ENCODE data around the gene MAPKAPK5. TPM values are rescaled to one million over a fixed set of nuclear protein-coding genes. Genes with fewer than 3 reads are reported as not detected.
"Not testable (repeated sequence)": the region's sequence is repeated elsewhere in the genome, so short reads cannot be mapped to it uniquely, and the experiment has no call there.

MAPKAPK5 gene
- polyA plus RNA-seq, 1 experiment: 33.5 TPM

GRCh38 chr12:111937429-111937828, 95.4 kb downstream of the MAPKAPK5 start:
- no peak for TF ChIP-seq CTCF (IDR thresholded peaks at IDR 0.05; ENCODE audit: low read depth, low read length)
- ChIA-PET POLR2A (no interaction called here), CTCF (interaction anchor here (2.1 kb wide), 1 partner anchor 124 kb away, joined by 7 read pairs; no protein-coding TSS in a partner anchor)
- Histone ChIP-seq H3K27me3 (ENCODE audit: control insufficient read depth, insufficient read depth, low read length) (no peaks in the 10 kb centered on the region), H3K4me3 (ENCODE audit: low read depth, low read length) (no peak overlapping the region), H3K9me3 (ENCODE audit: control insufficient read depth, insufficient read depth, low read length) (no peaks in the 10 kb centered on the region; the same call in 1 of the 2 replicates), H3K27ac (ENCODE audit: low read depth, low read length) (no peak overlapping the region)
- no peak for DNase-seq (ENCODE audit: low read depth, low spot score)

GRCh38 chr12:111942557-111942956, 100.5 kb downstream of the MAPKAPK5 start:
- POLR2A ChIA-PET: no interaction called here
- Histone ChIP-seq H3K4me3 (ENCODE audit: low read depth, low read length) (no peak overlapping the region), H3K27ac (ENCODE audit: low read depth, low read length) (peak overlapping the region; percentile 2), H3K9me3 (ENCODE audit: control insufficient read depth, insufficient read depth, low read length) (no peaks in the 10 kb centered on the region; the same call in 1 of the 2 replicates), H3K27me3 (ENCODE audit: control insufficient read depth, insufficient read depth, low read length) (no peaks in the 10 kb centered on the region)
- DNase-seq (ENCODE audit: low read depth, low spot score): peak; percentile 79
- CTCF ChIA-PET: interaction anchor here (3.0 kb wide), 1 partner anchor 71 kb away, joined by 20 read pairs; the partner anchor contains the start of genes ERP29 and TMEM116
- no peak for TF ChIP-seq CTCF (IDR thresholded peaks at IDR 0.05; ENCODE audit: low read depth, low read length)

GRCh38 chr12:111943929-111944328, 101.9 kb downstream of the MAPKAPK5 start:
- Histone ChIP-seq H3K27me3 (ENCODE audit: control insufficient read depth, insufficient read depth, low read length) (no peaks in the 10 kb centered on the region), H3K9me3 (ENCODE audit: control insufficient read depth, insufficient read depth, low read length) (no peaks in the 10 kb centered on the region; the same call in 1 of the 2 replicates), H3K4me3 (ENCODE audit: low read depth, low read length) (no peak overlapping the region), H3K27ac (ENCODE audit: low read depth, low read length) (no peak overlapping the region)
- ChIA-PET CTCF (interaction anchor here (0.5 to 3.0 kb wide), 7 partner anchors 27 to 260 kb away, joined by 3 to 20 read pairs (median 7); partner anchors contain the start of genes ERP29 and TMEM116), POLR2A (no interaction called here)
- no peak for DNase-seq (ENCODE audit: low read depth, low spot score)
- no peak for TF ChIP-seq CTCF (IDR thresholded peaks at IDR 0.05; ENCODE audit: low read depth, low read length)

GRCh38 chr12:111950961-111951676, 109.1 kb downstream of the MAPKAPK5 start:
- H3K9me3 ChIP-seq (ENCODE audit: control insufficient read depth, insufficient read depth, low read length); POLR2A ChIA-PET; CTCF ChIA-PET; H3K4me3 ChIP-seq (ENCODE audit: low read depth, low read length); H3K27me3 ChIP-seq (ENCODE audit: control insufficient read depth, insufficient read depth, low read length); H3K27ac ChIP-seq (ENCODE audit: low read depth, low read length); DNase-seq (ENCODE audit: low read depth, low spot score): not testable (repeated sequence)

Small RNA genes within 50 kb of the gene (small RNA-seq; reads per million reads assigned to genes)
- not detected for gene MIR6761 (ENCODE audit: insufficient read length, low read depth)

Other genes with a start within 250 kb of the MAPKAPK5 start
- gene ATXN2, start 242.9 kb upstream of the MAPKAPK5 start, polyA plus RNA-seq (2011; rRNA removed): 19.1 and 28.4 TPM in 2 replicates
- 18.8 and 24.4 TPM in 2 replicates for gene BRAP, start 156.3 kb upstream of the MAPKAPK5 start, polyA plus RNA-seq (2011; rRNA removed)
- 17.0 and 18.8 TPM in 2 replicates for gene ACAD10, start 156.2 kb upstream of the MAPKAPK5 start, polyA plus RNA-seq (2011; rRNA removed)
- 84.1 and 90.8 TPM in 2 replicates for gene ALDH2, start 75.3 kb upstream of the MAPKAPK5 start, polyA plus RNA-seq (2011; rRNA removed)
- 9.4 and 11.1 TPM in 2 replicates for gene TMEM116, start 170.9 kb downstream of the MAPKAPK5 start, polyA plus RNA-seq (2011; rRNA removed)
- gene ERP29, start 171.2 kb downstream of the MAPKAPK5 start, polyA plus RNA-seq (2011; rRNA removed): 112 and 125 TPM in 2 replicates

Measured in AG04450 (cell line).